Fibroblast of the aortic adventitia (primary cell): ENCODE measurements around the gene OLFML1. TPM values are rescaled to one million over a fixed set of nuclear protein-coding genes. Genes with fewer than 3 reads are reported as not detected.
A peak's percentile ranks its signal among the peaks of the same experiment; 100 is the strongest.

Experiments
- DNase-seq: peaks from one replicate; pipeline ENCODE4 v3.0.0-alpha.2; 2010; ENCODE audit warnings: low read depth
- H3K4me3 ChIP-seq: 2 replicates; pipeline ENCODE4 v1.5.1; 2011; ENCODE audit warnings: low read depth, mild to moderate bottlenecking, control low read depth, low read length, moderate library complexity
- CTCF ChIP-seq: IDR thresholded peaks from 2 replicates; pipeline ENCODE4 v1.5.1; 2011; ENCODE audit warnings: mild to moderate bottlenecking, low read length, control low read depth, inconsistent platforms; ENCODE audit not compliant: insufficient read depth
- total RNA-seq: library from RNA; depleted of rRNA; stranded (reverse); fragments of >200 nt; gene quantifications from 2 replicates; pipeline ENCODE4 v1.2.3, GENCODE V29; 2012; ENCODE audit warnings: low replicate concordance

The OLFML1 gene
- total RNA-seq, 1 donor = 27.1 TPM

- no peak for TF ChIP-seq CTCF
- DNase-seq = no peak
Observed at GRCh38 chr11:7548659-7549274, 63.5 kb downstream of the OLFML1 start.

DNA sequence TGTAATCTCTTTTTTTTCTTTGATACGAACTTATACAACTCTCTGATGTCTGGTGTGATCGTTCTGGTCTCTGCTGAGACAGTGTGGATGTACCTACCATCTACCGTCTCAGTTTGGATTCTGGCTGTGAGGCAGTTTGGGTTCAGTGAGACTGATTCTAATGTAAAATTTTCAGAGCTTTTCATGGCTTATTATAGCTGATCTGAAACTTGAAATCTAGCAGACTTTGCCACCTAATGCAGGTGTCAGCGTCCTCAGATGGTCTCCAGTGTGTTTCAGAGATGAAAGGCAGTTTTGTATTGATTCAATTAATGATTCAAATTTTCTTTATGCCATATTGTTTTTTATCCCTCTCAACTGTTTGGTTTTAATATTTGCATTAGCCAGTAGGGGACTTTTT is 64.4 kb downstream of the OLFML1 start:
- no peak overlapping the region for H3K4me3 ChIP-seq
- no peak for TF ChIP-seq CTCF
- DNase-seq = no peak

More at GRCh38 chr11:7548659-7549274, 63.5 kb downstream of the OLFML1 start:
- H3K4me3 ChIP-seq = no peak overlapping the region

DNA sequence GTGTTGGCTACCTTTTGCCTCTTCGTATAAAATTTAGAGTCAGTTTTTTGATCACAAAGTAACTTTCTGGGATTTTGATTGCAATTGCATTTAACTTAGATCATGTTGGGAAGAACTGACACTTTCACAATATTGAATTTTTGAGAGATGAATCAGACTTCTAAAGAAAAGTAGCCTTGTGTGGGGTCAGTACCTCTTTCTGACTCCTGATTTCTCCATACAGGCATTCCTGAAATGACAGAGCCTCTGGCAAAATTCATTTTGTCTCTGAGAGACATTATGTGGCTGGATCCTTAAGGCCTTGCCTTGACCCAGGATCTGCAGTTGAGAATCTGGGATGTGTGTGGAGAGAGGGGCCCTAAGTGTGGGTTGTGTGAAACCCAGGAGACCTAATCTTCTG is 66.3 kb downstream of the OLFML1 start:
- TF ChIP-seq CTCF = no peak
- H3K4me3 ChIP-seq = no peak overlapping the region
- DNase-seq = peak; percentile 65

GRCh38 chr11:7552666-7553065 is 67.4 kb downstream of the OLFML1 start:
- no peak for DNase-seq
- no peak for TF ChIP-seq CTCF
- H3K4me3 ChIP-seq = no peak overlapping the region

- DNase-seq = no peak
- H3K4me3 ChIP-seq = no peak overlapping the region
- no peak for TF ChIP-seq CTCF
Observed at GRCh38 chr11:7555052-7555699, 69.9 kb downstream of the OLFML1 start.

DNA sequence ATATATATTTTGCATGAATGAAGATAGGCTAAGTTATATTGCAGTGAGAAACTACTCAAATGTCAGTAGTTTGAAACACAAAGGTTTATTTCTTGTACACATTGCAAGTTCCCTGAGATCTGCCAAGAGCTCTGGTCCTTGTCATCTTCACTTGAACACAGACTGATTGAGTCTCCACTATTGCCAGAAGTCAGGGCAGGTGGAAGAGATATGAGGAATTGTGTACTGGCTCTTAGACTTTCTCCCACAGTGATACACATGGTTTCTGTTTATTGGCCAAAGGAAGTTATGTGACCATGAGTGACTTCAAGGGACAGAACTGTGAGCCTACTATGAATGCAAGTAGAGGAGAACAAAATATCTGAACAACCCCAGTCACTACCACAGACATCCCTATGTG is 72.7 kb downstream of the OLFML1 start:
- no peak for TF ChIP-seq CTCF
- DNase-seq = no peak
- no peak overlapping the region for H3K4me3 ChIP-seq
